GM12891 (cell line): ENCODE measurements around the gene FLT4.

ENCODE experiments used
- POLR2A ChIP-seq: IDR thresholded peaks from 2 replicates; pipeline ENCODE4 v1.6.1; 2011; ENCODE audit warnings: low read depth, low read length, control low read depth
- POLR2AphosphoS5 ChIP-seq: IDR thresholded peaks from 2 replicates; pipeline ENCODE4 v1.6.1; 2011; ENCODE audit warnings: low read depth, low read length, control low read depth
- TAF1 ChIP-seq: IDR thresholded peaks from 2 replicates; pipeline ENCODE4 v1.6.1; 2011; ENCODE audit warnings: low read depth, low read length, control low read depth

DNA sequence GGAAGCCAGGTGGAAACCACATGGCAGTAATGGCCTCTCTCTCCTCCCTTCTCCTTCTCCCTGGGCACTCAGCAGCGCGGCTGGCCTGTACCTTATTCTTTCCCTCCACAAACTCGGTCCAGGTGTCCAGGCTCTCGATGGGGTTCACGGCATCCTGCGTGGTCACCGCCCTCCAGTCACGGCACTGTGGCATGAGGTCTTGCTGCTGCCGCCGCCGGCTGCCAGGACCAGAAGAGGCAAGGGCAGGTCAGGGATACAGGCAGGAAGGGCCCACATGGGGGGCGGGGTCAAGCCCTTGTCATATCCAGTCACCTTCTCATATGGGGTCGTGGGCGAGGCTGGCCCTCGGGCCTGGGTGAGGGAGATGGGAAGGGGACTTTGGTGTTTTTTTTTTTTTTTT lies 25.6 kb downstream of the FLT4 start:
- TF ChIP-seq POLR2AphosphoS5 = no peak
- no peak for TF ChIP-seq POLR2A
- no peak for TF ChIP-seq TAF1
